DND-41 (cell line): Measurements from ENCODE around the gene MANSC4.
"Not testable (repeated sequence)": the region's sequence is repeated elsewhere in the genome, so short reads cannot be mapped to it uniquely, and the experiment has no call there.

Experiments used
- ATAC-seq: fragments of 200-7000 bp; cut with Tn5 transposase; 3 replicates; pipeline ENCODE4 v1.9.1; 2021; ENCODE audit warnings: low read depth; ENCODE audit not compliant: insufficient read depth
- DNase-seq: peaks from one replicate; pipeline ENCODE4 v3.0.0-alpha.2; 2020
- H2AFZ ChIP-seq: 2 replicates; pipeline ENCODE4 v1.6.0; 2012; ENCODE audit warnings: low read depth, low read length
- H3K27ac ChIP-seq: 2 replicates; pipeline ENCODE4 v1.5.1; 2012; ENCODE audit warnings: low read length, inconsistent platforms
- H3K27me3 ChIP-seq: fragments of 200-600 bp; sonication (generic); 2 replicates; pipeline ENCODE4 v1.6.0; 2012; ENCODE audit warnings: low read length, mild to moderate bottlenecking, inconsistent platforms; ENCODE audit not compliant: insufficient read depth, poor library complexity
- H3K36me3 ChIP-seq: 2 replicates; pipeline ENCODE4 v1.5.1; 2012; ENCODE audit warnings: low read length, inconsistent platforms; ENCODE audit not compliant: insufficient read depth
- H3K4me1 ChIP-seq: 2 replicates; pipeline ENCODE4 v1.5.1; 2012; ENCODE audit warnings: mild to moderate bottlenecking, low read length; ENCODE audit not compliant: insufficient read depth
- H3K4me2 ChIP-seq: 2 replicates; pipeline ENCODE4 v1.6.0; 2012; ENCODE audit warnings: mild to moderate bottlenecking, moderate library complexity, low read length, inconsistent platforms; ENCODE audit not compliant: insufficient read depth
- H3K4me3 ChIP-seq, 2 experiments: fragments of 200-600 bp in 1 of 2; shearing (Covaris generic) in 1 of 2; 2 replicates each; pipeline ENCODE4 v1.5.1; 2012 to 2016; ENCODE audit warnings: inconsistent platforms in 2 of 2, low read length in 2 of 2, mild to moderate bottlenecking in 2 of 2, low read depth in 1 of 2, moderate library complexity in 1 of 2
- H3K79me2 ChIP-seq: 2 replicates; pipeline ENCODE4 v1.6.0; 2012; ENCODE audit warnings: low read length, inconsistent platforms; ENCODE audit not compliant: insufficient read depth
- H3K9ac ChIP-seq: 2 replicates; pipeline ENCODE4 v1.6.0; 2012; ENCODE audit warnings: low read depth, mild to moderate bottlenecking, inconsistent platforms, low read length, moderate library complexity
- H3K9me3 ChIP-seq: 2 replicates; pipeline ENCODE4 v1.5.1; 2012; ENCODE audit warnings: low read length, moderate library complexity, mild to moderate bottlenecking, inconsistent platforms; ENCODE audit not compliant: insufficient read depth, severe bottlenecking
- H4K20me1 ChIP-seq: 2 replicates; pipeline ENCODE4 v1.6.0; 2012; ENCODE audit warnings: low read length; ENCODE audit not compliant: insufficient read depth
- CTCF ChIP-seq: IDR thresholded peaks from 2 replicates; pipeline ENCODE4 v1.5.1; 2012; ENCODE audit warnings: borderline replicate concordance, low read length, moderate library complexity, mild to moderate bottlenecking; ENCODE audit not compliant: poor library complexity, severe bottlenecking; ENCODE audit errors: extremely low read depth
- EZH2 ChIP-seq: IDR thresholded peaks from 3 replicates; pipeline ENCODE4 v1.6.1; 2012; ENCODE audit warnings: borderline replicate concordance, low read depth, mild to moderate bottlenecking, moderate library complexity, low read length, inconsistent platforms; ENCODE audit not compliant: severe bottlenecking

The MANSC4 gene

DNA sequence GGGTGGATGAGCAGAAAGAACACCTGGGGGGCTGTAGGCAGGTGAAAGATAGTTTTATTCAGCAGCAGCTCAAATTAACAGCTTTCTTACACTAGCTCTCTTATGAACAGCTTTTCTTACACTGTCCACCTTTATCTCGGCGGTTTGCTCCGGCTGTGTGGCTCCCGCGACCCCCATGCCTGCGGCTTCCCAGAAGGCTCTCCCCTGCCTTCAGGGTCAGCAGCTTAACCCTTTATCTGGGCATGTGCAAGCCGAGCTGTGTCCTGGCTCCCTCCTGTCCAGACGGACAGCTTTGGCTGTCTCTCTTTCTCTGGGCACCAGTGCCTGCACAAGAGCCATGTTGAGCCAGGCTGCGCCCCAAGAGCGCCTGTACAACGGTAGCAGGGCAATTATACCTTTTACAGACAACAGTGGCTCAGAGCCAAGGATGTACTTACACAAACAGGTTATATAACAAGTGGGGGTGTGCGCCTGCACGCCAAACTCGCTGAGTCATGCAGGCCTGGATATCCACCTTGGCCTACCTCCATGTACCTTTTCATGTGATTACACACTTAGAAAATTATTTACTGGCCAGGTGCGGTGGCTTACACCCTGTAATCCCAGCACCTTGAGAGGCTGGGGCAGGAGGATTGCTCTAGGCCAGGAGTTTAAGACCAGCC is 28.5 kb downstream of the MANSC4 start:
- Histone ChIP-seq H3K4me2 (no peak overlapping the region), H3K27ac (no peak overlapping the region), H3K4me3 (no peak overlapping the region), H2AFZ (no peak overlapping the region), H4K20me1 (no peaks in the 10 kb centered on the region; the same call in none of the 2 replicates), H3K9ac (no peak overlapping the region), H3K4me1 (no peaks in the 10 kb centered on the region), H3K27me3 (no peaks in the 10 kb centered on the region), H3K79me2 (peaks cover 6% of the 10 kb centered on the region; the same call in 1 of the 2 replicates), H3K36me3 (peaks cover 51% of the 10 kb centered on the region), H3K9me3 (no peaks in the 10 kb centered on the region)
- no peak for TF ChIP-seq EZH2
- no peak for TF ChIP-seq CTCF
- ATAC-seq (no peak), DNase-seq (no peak)

- no peak for TF ChIP-seq EZH2
- no peak for TF ChIP-seq CTCF
Observed at GRCh38 chr12:27747111-27747820, 32.8 kb downstream of the MANSC4 start.

DNA sequence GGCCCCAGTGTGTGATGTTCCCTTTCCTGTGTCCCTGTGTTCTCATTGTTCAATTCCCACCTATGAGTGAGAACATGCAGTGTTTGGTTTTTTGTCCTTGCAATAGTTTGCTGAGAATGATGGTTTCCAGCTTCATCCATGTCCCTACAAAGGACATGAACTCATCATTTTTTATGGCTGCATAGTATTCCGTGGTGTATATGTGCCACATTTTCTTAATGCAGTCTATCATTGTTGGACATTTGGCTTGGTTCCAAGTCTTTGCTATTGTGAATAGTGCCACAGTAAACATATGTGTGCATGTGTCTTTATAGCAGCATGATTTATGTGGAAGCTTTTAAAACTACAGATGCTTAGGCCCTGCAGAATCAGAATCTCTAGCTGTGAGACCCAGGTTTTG is 34.3 kb downstream of the MANSC4 start:
- H4K20me1 ChIP-seq, H3K4me3 ChIP-seq, H3K27me3 ChIP-seq, H3K9me3 ChIP-seq, ATAC-seq, H3K4me1 ChIP-seq, DNase-seq, H3K4me2 ChIP-seq, H2AFZ ChIP-seq, H3K79me2 ChIP-seq, H3K27ac ChIP-seq, H3K9ac ChIP-seq: not testable (repeated sequence)
- H3K36me3 ChIP-seq: peaks cover 55% of the 10 kb centered on the region

More at GRCh38 chr12:27747111-27747820, 32.8 kb downstream of the MANSC4 start:
- H4K20me1 ChIP-seq: no peaks in the 10 kb centered on the region; the same call in none of the 2 replicates
- DNase-seq (no peak), ATAC-seq (no peak)
- H3K9ac ChIP-seq: no peak overlapping the region
- H3K36me3 ChIP-seq: peaks cover 61% of the 10 kb centered on the region
- peaks cover 6% of the 10 kb centered on the region; the same call in 1 of the 2 replicates for H3K79me2 ChIP-seq
- H3K4me1 ChIP-seq: no peaks in the 10 kb centered on the region
- H3K4me3 ChIP-seq: no peak overlapping the region
- no peaks in the 10 kb centered on the region for H3K27me3 ChIP-seq
- no peak overlapping the region for H3K27ac ChIP-seq
- no peaks in the 10 kb centered on the region for H3K9me3 ChIP-seq
- no peak overlapping the region for H2AFZ ChIP-seq
- no peak overlapping the region for H3K4me2 ChIP-seq

DNA sequence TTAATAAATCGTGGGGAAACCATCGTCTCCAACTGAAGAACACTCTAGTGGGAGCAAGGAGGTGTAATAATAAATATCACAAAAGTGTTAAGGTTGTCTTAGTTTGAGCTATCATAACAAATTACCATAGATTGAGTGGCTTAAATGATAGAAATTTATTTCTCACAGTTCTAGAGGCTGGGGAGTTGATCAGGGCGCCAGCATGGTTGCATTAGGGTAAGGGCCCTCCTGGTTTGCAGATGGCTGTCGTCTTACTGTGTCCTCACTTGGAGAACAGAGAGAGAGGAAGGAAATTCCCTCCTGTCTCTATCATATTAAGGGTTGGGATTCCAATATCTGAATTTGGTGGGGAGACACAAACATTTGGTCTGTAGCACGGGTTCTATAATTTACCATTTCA is 36.4 kb downstream of the MANSC4 start:
- Histone ChIP-seq H3K4me1 (no peaks in the 10 kb centered on the region), H3K9ac (no peak overlapping the region), H3K4me2 (no peak overlapping the region), H4K20me1 (no peaks in the 10 kb centered on the region; the same call in 1 of the 2 replicates), H2AFZ (no peak overlapping the region), H3K9me3 (no peaks in the 10 kb centered on the region), H3K79me2 (peaks cover 3% of the 10 kb centered on the region; the same call in 1 of the 2 replicates), H3K36me3 (peaks cover 71% of the 10 kb centered on the region), H3K4me3 (no peak overlapping the region), H3K27me3 (no peaks in the 10 kb centered on the region), H3K27ac (no peak overlapping the region)
- TF ChIP-seq CTCF (no peak), EZH2 (no peak)
- no peak for ATAC-seq
- no peak for DNase-seq

DNA sequence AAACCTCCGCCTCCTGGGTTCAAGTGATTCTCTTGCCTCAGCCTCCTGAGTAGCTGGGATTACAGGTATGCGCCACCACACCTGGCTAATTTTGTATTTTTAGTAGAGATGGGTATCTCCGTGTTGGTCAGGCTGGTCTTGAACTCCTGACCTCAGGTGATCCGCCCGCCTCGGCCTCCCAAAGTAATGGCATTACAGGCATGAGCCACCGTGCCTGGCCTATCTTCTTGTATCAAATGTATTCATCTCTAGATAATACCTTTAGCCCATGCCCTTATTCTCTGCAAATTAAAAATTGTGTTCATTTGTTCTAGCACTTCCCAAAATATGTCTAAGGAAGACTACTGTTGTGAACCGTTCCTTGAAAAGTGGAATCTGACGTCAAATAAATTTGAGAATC is 45.7 kb downstream of the MANSC4 start:
- H3K9me3 ChIP-seq, H3K79me2 ChIP-seq, H3K27me3 ChIP-seq, H3K4me2 ChIP-seq, H3K4me3 ChIP-seq, H4K20me1 ChIP-seq, H3K27ac ChIP-seq, ATAC-seq, H2AFZ ChIP-seq, H3K4me1 ChIP-seq, H3K9ac ChIP-seq, DNase-seq: not testable (repeated sequence)
- H3K36me3 ChIP-seq: peaks cover 72% of the 10 kb centered on the region
